Peyer's patch (tissue), 4 donors: Measurements from ENCODE around the gene IPO11.

Experiments
- CTCF ChIP-seq, 6 experiments: fragments of 450-650 bp in 4 of 6; fragments of 200-600 bp in 2 of 6; sonication (generic) in 1 of 6; IDR thresholded peaks; one replicate each; pipeline ENCODE4 v1.5.1; 2017 to 2019; ENCODE audit warnings: antibody characterized with exemption in 6 of 6, mild to moderate bottlenecking in 3 of 6, moderate library complexity in 1 of 6
- POLR2A ChIP-seq, 2 donors: fragments of 450-650 bp; IDR thresholded peaks; one replicate each; pipeline ENCODE4 v1.5.1; 2017; ENCODE audit warnings: antibody characterized with exemption in 2 of 2, mild to moderate bottlenecking in 2 of 2, moderate library complexity in 2 of 2

GRCh38 chr5:62373382-62373781 is 39.2 kb upstream of the IPO11 start:
- TF ChIP-seq CTCF (IDR thresholded peaks at IDR 0.05), result no peak
- TF ChIP-seq POLR2A (IDR thresholded peaks at IDR 0.05), result no peak
